Stimulated activated memory B cell treated with anti-CD40 and anti-IgM and Interleukin-4, amounts not matched to agents 10 μg/mL and 1 μg/mL and 100 μg/mL, for 72 hours (primary cell): Measurements from ENCODE around the gene INPP5E.
"Not testable (repeated sequence)": the region's sequence is repeated elsewhere in the genome, so short reads cannot be mapped to it uniquely, and the experiment has no call there.

Source experiments
- ATAC-seq: fragments of 150-1000 bp; cut with Tn5 transposase; 2 replicates; pipeline ENCODE4 v1.10.0; 2021
- H3K27ac Mint-ChIP-seq: one replicate; pipeline ENCODE4 v1.8.0; 2022; ENCODE audit warnings: mild to moderate bottlenecking, mixed read lengths
- H3K27me3 Mint-ChIP-seq: one replicate; pipeline ENCODE4 v1.8.0; 2022; ENCODE audit warnings: mixed read lengths
- H3K36me3 Mint-ChIP-seq: one replicate; pipeline ENCODE4 v1.8.0; 2022; ENCODE audit warnings: mixed read lengths
- H3K4me1 Mint-ChIP-seq: one replicate; pipeline ENCODE4 v1.8.0; 2022; ENCODE audit warnings: mixed read lengths
- H3K4me3 Mint-ChIP-seq: one replicate; pipeline ENCODE4 v1.8.0; 2022; ENCODE audit warnings: mild to moderate bottlenecking, moderate library complexity, mixed read lengths
- H3K9me3 Mint-ChIP-seq: one replicate; pipeline ENCODE4 v1.8.0; 2022; ENCODE audit warnings: mixed read lengths

INPP5E gene

GRCh38 chr9:136429683-136430491, 9.8 kb downstream of the INPP5E start:
- no peaks in the 10 kb centered on the region for H3K4me1 Mint-ChIP-seq
- H3K27ac Mint-ChIP-seq = no peak overlapping the region
- no peaks in the 10 kb centered on the region for H3K9me3 Mint-ChIP-seq
- ATAC-seq = no peak
- H3K27me3 Mint-ChIP-seq = no peaks in the 10 kb centered on the region
- H3K4me3 Mint-ChIP-seq = no peak overlapping the region
- H3K36me3 Mint-ChIP-seq = peaks cover 14% of the 10 kb centered on the region

GRCh38 chr9:136429075-136429628, 10.5 kb downstream of the INPP5E start:
- no peaks in the 10 kb centered on the region for H3K27me3 Mint-ChIP-seq

GRCh38 chr9:136426787-136427186, 12.9 kb downstream of the INPP5E start:
- H3K36me3 Mint-ChIP-seq = peaks cover 32% of the 10 kb centered on the region
- no peaks in the 10 kb centered on the region for H3K4me1 Mint-ChIP-seq
- no peak for ATAC-seq
- H3K27me3 Mint-ChIP-seq = no peaks in the 10 kb centered on the region
- H3K9me3 Mint-ChIP-seq = no peaks in the 10 kb centered on the region
- no peak overlapping the region for H3K27ac Mint-ChIP-seq
- H3K4me3 Mint-ChIP-seq = no peak overlapping the region

More at GRCh38 chr9:136429075-136429628, 10.5 kb downstream of the INPP5E start:
- Mint-ChIP-seq H3K9me3 (no peaks in the 10 kb centered on the region), H3K36me3 (peaks cover 15% of the 10 kb centered on the region), H3K27ac (no peak overlapping the region), H3K4me1 (no peaks in the 10 kb centered on the region), H3K4me3 (no peak overlapping the region)
- ATAC-seq = peak; percentile 20

- not testable (repeated sequence) for H3K4me1 Mint-ChIP-seq, H3K27me3 Mint-ChIP-seq, ATAC-seq, H3K4me3 Mint-ChIP-seq, H3K9me3 Mint-ChIP-seq, H3K27ac Mint-ChIP-seq
- peaks cover 38% of the 10 kb centered on the region for H3K36me3 Mint-ChIP-seq
These were observed 14.3 kb downstream of the INPP5E start for GRCh38 chr9:136425367-136425766.

- Mint-ChIP-seq H3K4me3 (no peak overlapping the region), H3K9me3 (no peaks in the 10 kb centered on the region), H3K36me3 (peaks cover 35% of the 10 kb centered on the region), H3K27me3 (no peaks in the 10 kb centered on the region), H3K27ac (no peak overlapping the region), H3K4me1 (no peaks in the 10 kb centered on the region)
- ATAC-seq = no peak
These were observed 14.8 kb downstream of the INPP5E start for GRCh38 chr9:136424750-136425362.

- H3K4me3 Mint-ChIP-seq = no peak overlapping the region
- ATAC-seq = no peak
- no peaks in the 10 kb centered on the region for H3K4me1 Mint-ChIP-seq
- H3K27me3 Mint-ChIP-seq = no peaks in the 10 kb centered on the region
- peaks cover 45% of the 10 kb centered on the region for H3K36me3 Mint-ChIP-seq
- H3K9me3 Mint-ChIP-seq = no peaks in the 10 kb centered on the region
- no peak overlapping the region for H3K27ac Mint-ChIP-seq
These were observed 16.1 kb downstream of the INPP5E start for GRCh38 chr9:136423432-136424146.

GRCh38 chr9:136422876-136423275, 16.8 kb downstream of the INPP5E start:
- ATAC-seq = no peak
- Mint-ChIP-seq H3K36me3 (peaks cover 51% of the 10 kb centered on the region), H3K9me3 (no peaks in the 10 kb centered on the region), H3K27me3 (no peaks in the 10 kb centered on the region), H3K27ac (no peak overlapping the region), H3K4me3 (no peak overlapping the region), H3K4me1 (no peaks in the 10 kb centered on the region)

GRCh38 chr9:136421791-136422190, 17.9 kb downstream of the INPP5E start:
- Mint-ChIP-seq H3K9me3 (no peaks in the 10 kb centered on the region), H3K27ac (no peak overlapping the region), H3K4me1 (no peaks in the 10 kb centered on the region), H3K4me3 (no peak overlapping the region), H3K27me3 (no peaks in the 10 kb centered on the region), H3K36me3 (peaks cover 61% of the 10 kb centered on the region)
- ATAC-seq = no peak

- Mint-ChIP-seq H3K36me3 (peaks cover 71% of the 10 kb centered on the region), H3K9me3 (no peaks in the 10 kb centered on the region), H3K4me3 (no peak overlapping the region), H3K27ac (no peak overlapping the region), H3K27me3 (no peaks in the 10 kb centered on the region), H3K4me1 (no peaks in the 10 kb centered on the region)
- ATAC-seq = no peak
These were observed 20.6 kb downstream of the INPP5E start for GRCh38 chr9:136419092-136419420.

GRCh38 chr9:136418182-136419091, 21.2 kb downstream of the INPP5E start:
- no peak for ATAC-seq
- peaks cover 72% of the 10 kb centered on the region for H3K36me3 Mint-ChIP-seq
- no peaks in the 10 kb centered on the region for H3K9me3 Mint-ChIP-seq
- H3K4me1 Mint-ChIP-seq = no peaks in the 10 kb centered on the region
- H3K4me3 Mint-ChIP-seq = no peak overlapping the region
- no peak overlapping the region for H3K27ac Mint-ChIP-seq
- H3K27me3 Mint-ChIP-seq = no peaks in the 10 kb centered on the region

- Mint-ChIP-seq H3K27ac (no peak overlapping the region), H3K27me3 (no peaks in the 10 kb centered on the region), H3K4me1 (peaks cover 8% of the 10 kb centered on the region), H3K36me3 (peaks cover 69% of the 10 kb centered on the region), H3K9me3 (no peaks in the 10 kb centered on the region), H3K4me3 (no peak overlapping the region)
- no peak for ATAC-seq
These were observed 22.7 kb downstream of the INPP5E start for GRCh38 chr9:136416914-136417313.

GRCh38 chr9:136416427-136416826, 23.2 kb downstream of the INPP5E start:
- H3K9me3 Mint-ChIP-seq = no peaks in the 10 kb centered on the region
- H3K36me3 Mint-ChIP-seq = peaks cover 64% of the 10 kb centered on the region
- no peak overlapping the region for H3K4me3 Mint-ChIP-seq
- H3K27ac Mint-ChIP-seq = no peak overlapping the region
- H3K27me3 Mint-ChIP-seq = no peaks in the 10 kb centered on the region
- peaks cover 13% of the 10 kb centered on the region for H3K4me1 Mint-ChIP-seq
- no peak for ATAC-seq

- Mint-ChIP-seq H3K27me3 (no peaks in the 10 kb centered on the region), H3K27ac (no peak overlapping the region), H3K9me3 (no peaks in the 10 kb centered on the region), H3K4me1 (peaks cover 39% of the 10 kb centered on the region), H3K36me3 (peaks cover 51% of the 10 kb centered on the region), H3K4me3 (no peak overlapping the region)
- ATAC-seq = no peak
These were observed 26.7 kb downstream of the INPP5E start for GRCh38 chr9:136412962-136413361.

GRCh38 chr9:136411378-136411777, 28.3 kb downstream of the INPP5E start:
- ATAC-seq = no peak
- Mint-ChIP-seq H3K9me3 (no peaks in the 10 kb centered on the region), H3K36me3 (peaks cover 50% of the 10 kb centered on the region), H3K4me3 (peak overlapping the region; percentile 89), H3K27me3 (no peaks in the 10 kb centered on the region), H3K27ac (peak overlapping the region; percentile 82), H3K4me1 (peaks cover 46% of the 10 kb centered on the region)
